C4-2B (cell line): ENCODE results near the gene CEP131.

Experiments
- H3K27ac ChIP-seq: fragments of 450-650 bp; 2 replicates; pipeline ENCODE4 v1.5.1; 2017
- CTCF ChIP-seq: fragments of 450-650 bp; conservative IDR thresholded peaks from 2 replicates; pipeline ENCODE4 v1.5.1; 2017; ENCODE audit warnings: mild to moderate bottlenecking
- ZFX ChIP-seq: fragments of 450-650 bp; IDR thresholded peaks from 2 replicates; pipeline ENCODE4 v1.6.1; 2017

The CEP131 gene

GRCh38 chr17:81188491-81188840 is 34.3 kb downstream of the CEP131 start:
- TF ChIP-seq ZFX (no peak), CTCF (no peak)
- H3K27ac ChIP-seq, result no peak overlapping the region

- no peak for TF ChIP-seq CTCF
- TF ChIP-seq ZFX, result no peak
- H3K27ac ChIP-seq, result no peak overlapping the region
Measured at GRCh38 chr17:81187586-81188490, 34.9 kb downstream of the CEP131 start.

- no peak overlapping the region for H3K27ac ChIP-seq
- TF ChIP-seq ZFX (no peak), CTCF (no peak)
Measured at GRCh38 chr17:81187120-81187519, 35.6 kb downstream of the CEP131 start.

- no peak overlapping the region for H3K27ac ChIP-seq
- TF ChIP-seq ZFX (no peak), CTCF (no peak)
Measured at GRCh38 chr17:81186203-81186602, 36.6 kb downstream of the CEP131 start.

- no peak overlapping the region for H3K27ac ChIP-seq
- TF ChIP-seq CTCF, result no peak
- no peak for TF ChIP-seq ZFX
Measured at GRCh38 chr17:81184555-81184954, 38.2 kb downstream of the CEP131 start.

- TF ChIP-seq CTCF (no peak), ZFX (no peak)
Measured at GRCh38 chr17:81183807-81184206, 39.0 kb downstream of the CEP131 start.

GRCh38 chr17:81183316-81183715 is 39.4 kb downstream of the CEP131 start:
- TF ChIP-seq ZFX (no peak), CTCF (no peak)
- H3K27ac ChIP-seq, result no peak overlapping the region

More at GRCh38 chr17:81183807-81184206, 39.0 kb downstream of the CEP131 start:
- no peak overlapping the region for H3K27ac ChIP-seq
